Chondrocyte (in vitro differentiated cells): ENCODE measurements around the gene CCDC92B. TPM values are rescaled to one million over a fixed set of nuclear protein-coding genes. Genes with fewer than 3 reads are reported as not detected.

Source experiments
- DNase-seq: peaks from one replicate; pipeline ENCODE4 v3.0.0; 2021; ENCODE audit warnings: mixed read lengths, low spot score
- H3K27ac Mint-ChIP-seq: one replicate; pipeline ENCODE4 v1.8.0; 2021; ENCODE audit warnings: mild to moderate bottlenecking, moderate library complexity, mixed read lengths; ENCODE audit not compliant: unreplicated experiment
- H3K27me3 Mint-ChIP-seq: 2 replicates; pipeline ENCODE4 v1.8.0; 2021; ENCODE audit warnings: low read depth, mixed read lengths
- H3K36me3 Mint-ChIP-seq: 2 replicates; pipeline ENCODE4 v1.8.0; 2021; ENCODE audit warnings: low read depth, mixed read lengths
- H3K4me1 Mint-ChIP-seq: 2 replicates; pipeline ENCODE4 v1.8.0; 2021; ENCODE audit warnings: low read depth, mild to moderate bottlenecking, mixed read lengths
- H3K4me3 Mint-ChIP-seq: one replicate; pipeline ENCODE4 v1.8.0; 2021; ENCODE audit warnings: mild to moderate bottlenecking, moderate library complexity, mixed read lengths; ENCODE audit not compliant: unreplicated experiment
- H3K9me3 Mint-ChIP-seq: 2 replicates; pipeline ENCODE4 v1.8.0; 2021; ENCODE audit warnings: low read depth, mixed read lengths
- total RNA-seq: library from RNA; stranded (reverse); gene quantifications from 3 replicates; pipeline ENCODE4 v1.2.1, GENCODE V29; 2021
- TF ChIP-seq, protein P1 (sequence below): fragments of 200-600 bp; sonication (generic); IDR thresholded peaks from 2 replicates; pipeline ENCODE4 v1.5.0; 2021; ENCODE audit warnings: antibody characterized with exemption, mild to moderate bottlenecking, moderate library complexity

The CCDC92B gene
- total RNA-seq, 1 donor from 2014 or later = 0.07 TPM

DNA sequence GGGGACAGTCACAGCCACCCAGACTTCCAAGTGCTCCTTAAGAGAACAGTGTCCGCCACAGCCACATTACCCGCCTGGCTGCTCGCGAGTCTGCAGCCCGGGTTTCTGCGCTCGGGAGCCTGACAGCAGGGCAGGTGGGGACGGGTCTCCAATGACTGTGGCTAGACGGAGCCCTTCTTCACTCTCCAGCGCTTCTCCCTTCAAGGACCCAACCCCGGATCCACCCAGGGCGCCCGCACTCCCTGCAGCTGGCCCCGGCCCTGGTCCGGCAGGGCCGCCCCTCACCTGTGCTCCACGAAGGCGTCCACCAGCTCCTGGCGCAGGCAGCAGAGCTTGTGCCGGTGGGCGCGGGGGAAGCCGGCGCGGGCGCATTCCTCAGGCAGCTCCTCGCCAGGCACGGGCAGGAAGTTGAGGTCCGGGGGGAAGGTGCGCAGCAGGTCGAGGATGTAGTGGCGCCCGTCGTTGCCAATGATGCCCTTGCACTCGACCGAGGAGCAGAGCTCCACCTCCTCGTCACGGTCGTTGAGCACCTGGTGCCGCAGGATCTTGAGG, 51.8 kb downstream of the CCDC92B start:
- no peak overlapping the region for H3K27ac Mint-ChIP-seq
- no peaks in the 10 kb centered on the region for H3K4me1 Mint-ChIP-seq
- DNase-seq = peak; percentile 90
- TF ChIP-seq, protein P1, sequence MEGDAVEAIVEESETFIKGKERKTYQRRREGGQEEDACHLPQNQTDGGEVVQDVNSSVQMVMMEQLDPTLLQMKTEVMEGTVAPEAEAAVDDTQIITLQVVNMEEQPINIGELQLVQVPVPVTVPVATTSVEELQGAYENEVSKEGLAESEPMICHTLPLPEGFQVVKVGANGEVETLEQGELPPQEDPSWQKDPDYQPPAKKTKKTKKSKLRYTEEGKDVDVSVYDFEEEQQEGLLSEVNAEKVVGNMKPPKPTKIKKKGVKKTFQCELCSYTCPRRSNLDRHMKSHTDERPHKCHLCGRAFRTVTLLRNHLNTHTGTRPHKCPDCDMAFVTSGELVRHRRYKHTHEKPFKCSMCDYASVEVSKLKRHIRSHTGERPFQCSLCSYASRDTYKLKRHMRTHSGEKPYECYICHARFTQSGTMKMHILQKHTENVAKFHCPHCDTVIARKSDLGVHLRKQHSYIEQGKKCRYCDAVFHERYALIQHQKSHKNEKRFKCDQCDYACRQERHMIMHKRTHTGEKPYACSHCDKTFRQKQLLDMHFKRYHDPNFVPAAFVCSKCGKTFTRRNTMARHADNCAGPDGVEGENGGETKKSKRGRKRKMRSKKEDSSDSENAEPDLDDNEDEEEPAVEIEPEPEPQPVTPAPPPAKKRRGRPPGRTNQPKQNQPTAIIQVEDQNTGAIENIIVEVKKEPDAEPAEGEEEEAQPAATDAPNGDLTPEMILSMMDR = no peak
- H3K36me3 Mint-ChIP-seq = peaks cover 5% of the 10 kb centered on the region
- H3K4me3 Mint-ChIP-seq = no peak overlapping the region
- no peaks in the 10 kb centered on the region for H3K27me3 Mint-ChIP-seq
- no peaks in the 10 kb centered on the region for H3K9me3 Mint-ChIP-seq

DNA sequence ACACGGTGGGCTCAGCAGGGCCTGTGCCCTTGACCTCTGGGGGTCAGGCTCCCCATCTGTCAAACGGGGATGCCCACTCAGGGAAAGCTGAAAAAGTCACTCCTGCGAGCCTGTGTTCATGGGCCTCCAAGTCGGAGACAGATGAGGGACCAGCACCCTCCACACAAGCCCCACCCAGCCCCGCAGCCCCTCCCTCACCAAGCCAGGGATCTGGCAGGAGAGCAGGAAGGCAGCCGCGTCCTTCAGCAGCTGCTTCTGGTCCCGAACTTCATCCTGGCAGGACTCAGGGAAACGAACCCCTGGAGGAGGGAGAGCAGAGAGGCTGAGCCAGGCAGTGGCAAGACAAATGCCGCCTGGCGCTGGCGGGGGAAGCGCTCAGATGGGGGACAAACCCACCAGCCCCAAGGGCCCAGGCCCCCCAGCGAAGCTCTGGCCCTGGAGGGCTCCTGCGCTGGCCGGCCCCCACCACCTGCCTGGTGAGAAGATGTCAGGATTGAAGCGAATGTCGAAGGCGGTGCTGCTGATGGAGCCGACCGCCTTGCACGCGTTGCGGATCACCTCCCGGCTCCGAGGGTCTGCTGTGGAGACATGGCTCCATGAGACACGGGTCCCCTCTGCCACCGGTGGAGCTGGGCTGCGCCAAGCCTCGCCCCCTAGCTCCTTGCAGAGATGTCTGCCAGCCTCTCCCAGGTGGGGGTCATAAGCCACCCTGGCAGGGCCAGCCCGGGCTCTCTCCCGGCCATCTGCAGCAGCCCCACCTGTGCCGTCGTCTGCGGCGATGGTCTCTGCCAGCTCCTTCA, 53.3 kb downstream of the CCDC92B start:
- TF ChIP-seq, protein P1 = no peak
- no peak overlapping the region for H3K27ac Mint-ChIP-seq
- H3K9me3 Mint-ChIP-seq = no peaks in the 10 kb centered on the region
- peak; percentile 95 for DNase-seq
- no peak overlapping the region for H3K4me3 Mint-ChIP-seq
- H3K4me1 Mint-ChIP-seq = no peaks in the 10 kb centered on the region
- H3K27me3 Mint-ChIP-seq = no peaks in the 10 kb centered on the region
- H3K36me3 Mint-ChIP-seq = peaks cover 3% of the 10 kb centered on the region

DNA sequence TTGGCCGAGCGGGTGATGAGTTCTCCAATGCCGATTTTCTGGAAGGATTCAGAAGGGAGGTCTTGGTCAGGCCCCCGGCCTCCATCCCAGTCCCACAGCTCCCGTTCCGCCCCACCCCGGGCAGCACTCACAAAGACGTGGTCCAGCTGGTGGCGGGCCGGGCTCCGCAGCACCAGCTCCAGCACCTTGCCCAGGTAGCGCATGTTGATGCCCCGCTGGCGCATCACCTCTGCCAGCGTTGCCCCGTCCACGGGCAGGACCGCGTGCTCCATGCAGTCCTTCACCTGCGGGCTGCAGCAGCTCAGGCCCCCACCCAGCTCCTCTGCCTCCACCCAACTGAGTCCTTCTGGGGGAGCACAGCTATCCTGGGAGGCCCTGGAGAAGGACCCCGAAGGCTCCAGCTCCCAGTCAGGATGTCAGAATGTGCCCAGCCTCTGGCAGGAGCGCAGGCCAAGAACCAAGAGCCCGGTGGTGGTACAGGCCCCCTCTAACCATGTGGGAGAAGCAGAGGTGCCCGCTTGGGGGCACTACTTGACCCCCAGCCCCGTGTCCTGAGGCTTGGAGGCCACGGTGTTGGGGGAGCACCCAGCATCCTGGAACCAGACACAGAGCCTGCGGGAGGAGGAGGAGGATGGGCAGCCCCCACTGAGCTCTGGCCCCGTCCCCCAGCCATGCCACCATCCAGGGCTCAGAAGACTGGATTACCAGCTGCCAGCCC, 54.0 kb downstream of the CCDC92B start:
- no peaks in the 10 kb centered on the region for H3K9me3 Mint-ChIP-seq
- H3K4me1 Mint-ChIP-seq = no peaks in the 10 kb centered on the region
- H3K27me3 Mint-ChIP-seq = no peaks in the 10 kb centered on the region
- peaks cover 5% of the 10 kb centered on the region for H3K36me3 Mint-ChIP-seq
- TF ChIP-seq, protein P1 = no peak
- DNase-seq = peak; percentile 90
- H3K27ac Mint-ChIP-seq = no peak overlapping the region
- no peak overlapping the region for H3K4me3 Mint-ChIP-seq

DNA sequence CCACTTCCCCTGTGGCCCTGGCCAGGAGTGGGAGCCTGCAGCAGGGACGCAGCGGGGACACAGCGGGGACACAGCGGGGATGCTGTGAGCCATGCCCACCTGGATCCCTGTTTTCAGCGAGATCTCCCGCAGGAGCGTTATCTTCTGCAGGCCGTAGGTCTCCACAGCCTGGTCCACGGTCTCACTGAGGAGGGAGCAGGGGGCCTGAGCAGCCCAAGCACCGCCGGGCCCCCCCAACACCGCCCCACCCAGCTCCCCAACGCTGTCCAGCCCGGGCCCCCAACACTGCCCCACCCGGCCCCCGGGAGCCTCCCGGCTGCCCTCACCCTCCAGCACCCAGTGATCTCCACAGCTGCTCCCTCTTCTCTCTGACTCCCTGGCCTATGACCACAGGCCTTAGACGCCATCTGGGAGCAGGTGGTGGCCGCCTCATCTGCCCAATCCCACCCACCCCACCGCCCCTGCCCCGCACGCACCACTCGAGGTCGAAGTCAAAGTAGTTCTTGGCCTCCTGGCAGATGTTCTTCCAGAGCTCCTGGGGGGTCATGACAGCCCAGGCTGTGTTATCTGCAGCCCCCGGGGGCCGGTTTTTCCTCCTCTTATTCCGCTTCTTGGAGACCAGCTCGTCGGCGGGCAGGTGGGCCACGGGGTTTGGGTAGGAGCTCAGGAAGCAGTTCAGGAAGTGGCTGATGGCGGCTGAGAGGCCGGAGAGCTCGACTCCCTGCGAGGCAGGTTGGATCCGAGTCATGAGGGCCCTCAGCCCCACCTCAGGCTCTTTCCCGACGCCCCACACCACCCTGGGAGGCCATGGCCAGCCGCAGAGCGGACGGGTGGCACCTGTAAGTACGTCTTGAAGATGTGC, 54.8 kb downstream of the CCDC92B start:
- Mint-ChIP-seq H3K9me3 (no peaks in the 10 kb centered on the region), H3K4me3 (no peak overlapping the region), H3K27me3 (no peaks in the 10 kb centered on the region), H3K27ac (no peak overlapping the region), H3K36me3 (peaks cover 5% of the 10 kb centered on the region), H3K4me1 (no peaks in the 10 kb centered on the region)
- TF ChIP-seq, protein P1 = no peak
- DNase-seq = peak; percentile 92
